ENCODE data around the gene IFI30.

The IFI30 gene

GRCh38 chr19:18170714-18171255 is 2.8 kb upstream of the IFI30 start:
- H3K4me2 ChIP-seq = no peak overlapping the region
- no peak overlapping the region for H3K4me3 ChIP-seq (IDR thresholded peaks at IDR 0.05; ENCODE audit: insufficient read depth, low read depth, low read length)
- no peaks in the 10 kb centered on the region for H3K79me2 ChIP-seq (ENCODE audit: insufficient read depth, low read depth)
- H3K27ac ChIP-seq = no peak overlapping the region
- H3K27me3 ChIP-seq (ENCODE audit: insufficient read depth, low read depth) = no peaks in the 10 kb centered on the region
- H4K20me1 ChIP-seq (ENCODE audit: insufficient read depth) = no peaks in the 10 kb centered on the region
- no peak overlapping the region for H2AFZ ChIP-seq (ENCODE audit: low read depth)
- peaks cover 11% of the 10 kb centered on the region for H3K4me1 ChIP-seq (ENCODE audit: low read depth, poor library complexity, severe bottlenecking)
- TF ChIP-seq, protein P1, sequence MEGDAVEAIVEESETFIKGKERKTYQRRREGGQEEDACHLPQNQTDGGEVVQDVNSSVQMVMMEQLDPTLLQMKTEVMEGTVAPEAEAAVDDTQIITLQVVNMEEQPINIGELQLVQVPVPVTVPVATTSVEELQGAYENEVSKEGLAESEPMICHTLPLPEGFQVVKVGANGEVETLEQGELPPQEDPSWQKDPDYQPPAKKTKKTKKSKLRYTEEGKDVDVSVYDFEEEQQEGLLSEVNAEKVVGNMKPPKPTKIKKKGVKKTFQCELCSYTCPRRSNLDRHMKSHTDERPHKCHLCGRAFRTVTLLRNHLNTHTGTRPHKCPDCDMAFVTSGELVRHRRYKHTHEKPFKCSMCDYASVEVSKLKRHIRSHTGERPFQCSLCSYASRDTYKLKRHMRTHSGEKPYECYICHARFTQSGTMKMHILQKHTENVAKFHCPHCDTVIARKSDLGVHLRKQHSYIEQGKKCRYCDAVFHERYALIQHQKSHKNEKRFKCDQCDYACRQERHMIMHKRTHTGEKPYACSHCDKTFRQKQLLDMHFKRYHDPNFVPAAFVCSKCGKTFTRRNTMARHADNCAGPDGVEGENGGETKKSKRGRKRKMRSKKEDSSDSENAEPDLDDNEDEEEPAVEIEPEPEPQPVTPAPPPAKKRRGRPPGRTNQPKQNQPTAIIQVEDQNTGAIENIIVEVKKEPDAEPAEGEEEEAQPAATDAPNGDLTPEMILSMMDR (conservative IDR thresholded peaks at IDR 0.05; ENCODE audit: low read depth, low read length) = no peak
- H3K36me3 ChIP-seq (ENCODE audit: insufficient read depth) = no peaks in the 10 kb centered on the region
- H3K9ac ChIP-seq = no peak overlapping the region

GRCh38 chr19:18171605-18172327 is 1.8 kb upstream of the IFI30 start:
- Histone ChIP-seq H4K20me1 (ENCODE audit: insufficient read depth) (no peaks in the 10 kb centered on the region), H3K27ac (no peak overlapping the region), H3K9ac (no peak overlapping the region), H3K4me2 (no peak overlapping the region), H3K36me3 (ENCODE audit: insufficient read depth) (no peaks in the 10 kb centered on the region), H3K27me3 (ENCODE audit: insufficient read depth, low read depth) (no peaks in the 10 kb centered on the region), H3K4me1 (ENCODE audit: low read depth, poor library complexity, severe bottlenecking) (peaks cover 11% of the 10 kb centered on the region), H2AFZ (ENCODE audit: low read depth) (no peak overlapping the region), H3K79me2 (ENCODE audit: insufficient read depth, low read depth) (no peaks in the 10 kb centered on the region), H3K4me3 (IDR thresholded peaks at IDR 0.05; ENCODE audit: insufficient read depth, low read depth, low read length) (no peak overlapping the region)
- TF ChIP-seq, protein P1 (conservative IDR thresholded peaks at IDR 0.05; ENCODE audit: low read depth, low read length) = no peak

- Histone ChIP-seq H3K27me3 (ENCODE audit: insufficient read depth, low read depth) (no peaks in the 10 kb centered on the region), H3K4me1 (ENCODE audit: low read depth, poor library complexity, severe bottlenecking) (peaks cover 11% of the 10 kb centered on the region), H3K27ac (no peak overlapping the region), H3K4me3 (IDR thresholded peaks at IDR 0.05; ENCODE audit: insufficient read depth, low read depth, low read length) (no peak overlapping the region), H3K36me3 (ENCODE audit: insufficient read depth) (no peaks in the 10 kb centered on the region), H3K4me2 (no peak overlapping the region), H3K79me2 (ENCODE audit: insufficient read depth, low read depth) (no peaks in the 10 kb centered on the region), H2AFZ (ENCODE audit: low read depth) (no peak overlapping the region), H4K20me1 (ENCODE audit: insufficient read depth) (no peaks in the 10 kb centered on the region), H3K9ac (no peak overlapping the region)
- TF ChIP-seq, protein P1 (conservative IDR thresholded peaks at IDR 0.05; ENCODE audit: low read depth, low read length) = no peak
Observed at GRCh38 chr19:18172331-18173053, 1.1 kb upstream of the IFI30 start.

- no peak overlapping the region for H3K4me3 ChIP-seq (IDR thresholded peaks at IDR 0.05; ENCODE audit: insufficient read depth, low read depth, low read length)
- H3K9ac ChIP-seq = peak overlapping the region; percentile 58; the same call in 1 of the 2 replicates
- H3K4me1 ChIP-seq (ENCODE audit: low read depth, poor library complexity, severe bottlenecking) = peaks cover 11% of the 10 kb centered on the region
- H3K79me2 ChIP-seq (ENCODE audit: insufficient read depth, low read depth) = no peaks in the 10 kb centered on the region
- TF ChIP-seq, protein P1 (conservative IDR thresholded peaks at IDR 0.05; ENCODE audit: low read depth, low read length) = no peak
- H4K20me1 ChIP-seq (ENCODE audit: insufficient read depth) = no peaks in the 10 kb centered on the region
- H3K36me3 ChIP-seq (ENCODE audit: insufficient read depth) = no peaks in the 10 kb centered on the region
- H2AFZ ChIP-seq (ENCODE audit: low read depth) = peak overlapping the region; percentile 64
- H3K4me2 ChIP-seq = peak overlapping the region; percentile 89
- no peak overlapping the region for H3K27ac ChIP-seq
- H3K27me3 ChIP-seq (ENCODE audit: insufficient read depth, low read depth) = no peaks in the 10 kb centered on the region
Observed at GRCh38 chr19:18173054-18173571, 500 bp upstream of the IFI30 start.
